Stomach (tissue), 19 donors: Measurements from ENCODE around the gene C19orf25. TPM values are rescaled to one million over a fixed set of nuclear protein-coding genes. Genes with fewer than 3 reads are reported as not detected.
A peak's percentile ranks its signal among the peaks of the same experiment; 100 is the strongest.

ENCODE experiments used
- DNase-seq, 2 donors: peaks; one replicate each; pipeline versions ENCODE4 v3.0.0 to v3.0.0-alpha.2; 2013 to 2019
- H3K27ac ChIP-seq, 5 donors: fragments of 200-600 bp in 4 of 5; sonication (generic) in 4 of 5; one replicate each; pipeline ENCODE4 v1.5.1; 2013 to 2019; ENCODE audit warnings: mild to moderate bottlenecking in 1 of 5, moderate library complexity in 1 of 5
- H3K27me3 ChIP-seq, 3 donors: fragments of 200-600 bp; sonication (generic); one replicate each; pipeline ENCODE4 v1.5.1; 2017 to 2019; ENCODE audit warnings: mixed run types in 1 of 3
- H3K36me3 ChIP-seq, 4 donors: fragments of 200-600 bp; sonication (generic); 1 replicate in 3 of 4; 2 replicates in 1 of 4; pipeline ENCODE4 v1.5.1; 2016 to 2019
- H3K4me1 ChIP-seq, 4 donors: fragments of 200-600 bp; sonication (generic); one replicate each; pipeline ENCODE4 v1.5.1; 2016 to 2019
- H3K4me3 ChIP-seq, 4 donors: fragments of 200-600 bp; sonication (generic) in 3 of 4; one replicate each; pipeline ENCODE4 v1.5.1; 2016 to 2019; ENCODE audit warnings: mild to moderate bottlenecking in 1 of 4
- H3K9me3 ChIP-seq, 4 donors: fragments of 200-600 bp; sonication (generic); one replicate each; pipeline ENCODE4 v1.5.1; 2016 to 2019
- EP300 ChIP-seq: sonication (generic); formaldehyde crosslinking; IDR thresholded peaks from one replicate; pipeline ENCODE4 v1.6.1; 2017; ENCODE audit warnings: antibody characterized with exemption
- POLR2A ChIP-seq, 4 donors: fragments of 450-650 bp; IDR thresholded peaks; one replicate each; pipeline ENCODE4 v1.6.1; 2016; ENCODE audit warnings: antibody characterized with exemption in 4 of 4, control low read depth in 2 of 4, mild to moderate bottlenecking in 1 of 4, moderate library complexity in 1 of 4
- POLR2AphosphoS5 ChIP-seq, 3 donors: sonication (generic); formaldehyde crosslinking; IDR thresholded peaks; one replicate each; pipeline ENCODE4 v1.6.1; 2016; ENCODE audit warnings: antibody characterized with exemption in 3 of 3
- WGBS, 5 donors: extraction: QIAGEN DNeasy Blood & Tissue Kit in 3 of 5; methylation state at CpG; one replicate each; pipeline versions ENCODE4 v1.1.5 to v1.1.7; 2013 to 2018; 5-methylcytosine and 5-hydroxymethylcytosine counted together
- intact Hi-C: fragments of 100-400 bp; cut with DNase I; formaldehyde crosslinking; loops from one replicate; pipeline ENCODE4 v1.15.1; 2023; ENCODE audit warnings: low total_unique reads
- long read RNA-seq, 10 donors: transcript quantifications; one replicate each; lab custom pipeline, GENCODE V29; 2026
- polyA plus RNA-seq, 3 donors: library from polyadenylated mRNA; stranded (reverse); fragments of 200-250 nt; gene quantifications; one replicate each; pipeline ENCODE4 v1.2.3, GENCODE V29; 2013
- total RNA-seq, 5 donors: library from RNA; depleted of rRNA; stranded (reverse); fragments of >200 nt; gene quantifications; one replicate each; pipeline versions ENCODE4 v1.1.0 to v1.2.3, GENCODE V29; 2014 to 2016
- TF ChIP-seq, protein P1 (sequence below), 7 experiments: fragments of 450-650 bp in 4 of 7; fragments of 200-600 bp in 3 of 7; sonication (generic) in 3 of 7; IDR thresholded peaks; one replicate each; pipeline ENCODE4 v1.5.1; 2016 to 2019; ENCODE audit warnings: antibody characterized with exemption in 7 of 7, control low read depth in 2 of 7, mild to moderate bottlenecking in 1 of 7
- donor health status: healthy with polysubstance abuse.
- donor health status: Bipolar disorder and iron deficiency.
- donor health status: healthy.

The C19orf25 gene
- total RNA-seq: 10 to 100 TPM in 4 of 5 donors, 1 to 10 TPM in 1; 5.4 to 84.3 (median 21.3) TPM
- 10 to 100 TPM; 25.4 to 34.9 (median 32.7) TPM for polyA plus RNA-seq
- long read RNA-seq, donor 1, partial matches to known transcripts: 0 of 6 reads
- long read RNA-seq, donor 1, other reads (novel, unspliced or antisense): 0 of 6 reads
- long read RNA-seq, donor 2, partial matches to known transcripts: 0 of 8 reads
- long read RNA-seq, donor 2, other reads (novel, unspliced or antisense): 0 of 8 reads
- long read RNA-seq, donor 3, transcript C19orf25-211 (1 exons, 2,314 nt): major isoform, 5 of 19 reads
- long read RNA-seq, donor 3, partial matches to known transcripts: 6 of 19 reads
- long read RNA-seq, donor 3, other reads (novel, unspliced or antisense): 0 of 19 reads
- long read RNA-seq, donor 4: 0 reads
- long read RNA-seq, donor 5, transcript C19orf25-203 (3 exons, 1,837 nt): major isoform, 9 of 17 reads
- long read RNA-seq, donor 5, partial matches to known transcripts: 0 of 17 reads
- long read RNA-seq, donor 5, other reads (novel, unspliced or antisense): 0 of 17 reads
- long read RNA-seq, donor 6, transcript C19orf25-211 (1 exons, 2,314 nt): minor isoform, 8 of 29 reads
- long read RNA-seq, donor 6, transcript C19orf25-203 (3 exons, 1,837 nt): major isoform, 15 of 29 reads
- long read RNA-seq, donor 6, partial matches to known transcripts: 0 of 29 reads
- long read RNA-seq, donor 6, other reads (novel, unspliced or antisense): 0 of 29 reads
- long read RNA-seq, donor 7, transcript C19orf25-203 (3 exons, 1,837 nt): major isoform, 11 of 17 reads
- long read RNA-seq, donor 7, partial matches to known transcripts: 0 of 17 reads
- long read RNA-seq, donor 7, other reads (novel, unspliced or antisense): 0 of 17 reads
- long read RNA-seq, donor 8, transcript C19orf25-203 (3 exons, 1,837 nt): major isoform, 9 of 15 reads
- long read RNA-seq, donor 8, partial matches to known transcripts: 0 of 15 reads
- long read RNA-seq, donor 8, other reads (novel, unspliced or antisense): 0 of 15 reads
- long read RNA-seq, donor 9, transcript C19orf25-211 (1 exons, 2,314 nt): minor isoform, 7 of 19 reads
- long read RNA-seq, donor 9, transcript C19orf25-203 (3 exons, 1,837 nt): major isoform, 10 of 19 reads
- long read RNA-seq, donor 9, partial matches to known transcripts: 0 of 19 reads
- long read RNA-seq, donor 9, other reads (novel, unspliced or antisense): 0 of 19 reads
- long read RNA-seq, donor 10, transcript C19orf25-203 (3 exons, 1,837 nt): major isoform, 6 of 10 reads
- long read RNA-seq, donor 10, partial matches to known transcripts: 0 of 10 reads
- long read RNA-seq, donor 10, other reads (novel, unspliced or antisense): 0 of 10 reads

DNA sequence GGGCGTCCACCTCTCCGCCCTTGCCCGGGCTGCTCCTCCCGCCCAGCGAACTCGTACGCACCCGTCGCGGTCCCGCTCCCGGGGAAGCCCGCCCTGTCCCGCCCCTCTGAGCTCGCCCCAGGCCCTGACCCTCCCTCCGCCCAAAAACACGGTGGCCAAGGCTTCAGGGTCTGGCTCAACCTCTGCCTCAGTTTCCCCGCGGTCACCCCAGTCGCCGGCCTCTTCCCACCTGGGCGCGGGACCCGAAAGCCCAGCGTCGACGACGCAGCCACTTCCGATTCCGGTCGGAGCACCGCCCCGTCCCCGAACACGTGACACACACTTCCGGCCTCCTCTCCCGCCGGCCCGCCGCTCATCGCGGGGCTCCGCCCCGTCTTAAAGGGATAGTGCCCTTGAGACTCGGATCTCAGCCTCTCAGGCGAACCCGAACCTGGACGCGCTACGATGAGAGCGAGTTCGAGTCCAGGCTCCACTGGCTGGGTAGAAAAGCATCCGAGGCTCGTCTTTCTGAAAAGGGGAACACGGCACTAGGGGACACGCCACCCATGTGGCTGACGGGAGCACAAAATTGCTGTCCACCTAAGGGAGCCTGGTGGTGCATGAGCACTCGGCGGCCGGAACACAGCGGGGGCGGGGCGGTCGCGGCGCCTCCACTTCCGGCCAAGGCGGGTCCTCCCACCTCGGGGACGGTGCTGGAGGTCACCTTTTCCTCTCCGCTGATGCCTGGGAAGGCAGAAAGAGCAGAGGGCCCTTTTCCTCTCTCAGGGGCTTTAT lies at the start of gene C19orf25:
C19orf25 (minus strand) TSS at position 282 of the 774 bp plus-strand sequence. CDS start 312 bp downstream, outside the sequence.
- WGBS, 5 donors: 0 to 1% (median 0%) methylated on average over 24 to 71 of the region's 71 CpGs
- Histone ChIP-seq H3K4me1 (peaks cover 20 to 33% (median 28%) of the 10 kb centered on the region in 4 donors), H3K36me3 (peaks cover 0 to 32% (median 27%) of the 10 kb centered on the region in 4 donors), H3K27ac (peak within 1 kb of the TSS; percentile 79 to 89 (median 82)), H3K27me3 (peaks cover 0 to 23% (median 1%) of the 10 kb centered on the region in 3 donors), H3K4me3 (peak within 1 kb of the TSS; percentile 85 to 99 (median 94)), H3K9me3 (no peaks in the 10 kb centered on the region)
- DNase-seq: peak; percentile 95 to 97
- intact Hi-C loops: no loop called here
- TF ChIP-seq, protein P1, sequence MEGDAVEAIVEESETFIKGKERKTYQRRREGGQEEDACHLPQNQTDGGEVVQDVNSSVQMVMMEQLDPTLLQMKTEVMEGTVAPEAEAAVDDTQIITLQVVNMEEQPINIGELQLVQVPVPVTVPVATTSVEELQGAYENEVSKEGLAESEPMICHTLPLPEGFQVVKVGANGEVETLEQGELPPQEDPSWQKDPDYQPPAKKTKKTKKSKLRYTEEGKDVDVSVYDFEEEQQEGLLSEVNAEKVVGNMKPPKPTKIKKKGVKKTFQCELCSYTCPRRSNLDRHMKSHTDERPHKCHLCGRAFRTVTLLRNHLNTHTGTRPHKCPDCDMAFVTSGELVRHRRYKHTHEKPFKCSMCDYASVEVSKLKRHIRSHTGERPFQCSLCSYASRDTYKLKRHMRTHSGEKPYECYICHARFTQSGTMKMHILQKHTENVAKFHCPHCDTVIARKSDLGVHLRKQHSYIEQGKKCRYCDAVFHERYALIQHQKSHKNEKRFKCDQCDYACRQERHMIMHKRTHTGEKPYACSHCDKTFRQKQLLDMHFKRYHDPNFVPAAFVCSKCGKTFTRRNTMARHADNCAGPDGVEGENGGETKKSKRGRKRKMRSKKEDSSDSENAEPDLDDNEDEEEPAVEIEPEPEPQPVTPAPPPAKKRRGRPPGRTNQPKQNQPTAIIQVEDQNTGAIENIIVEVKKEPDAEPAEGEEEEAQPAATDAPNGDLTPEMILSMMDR (IDR thresholded peaks at IDR 0.05): no peak
- TF ChIP-seq EP300 (no peak), POLR2A (IDR thresholded peaks at IDR 0.05) (no peak), POLR2AphosphoS5 (IDR thresholded peaks at IDR 0.05) (peak; percentile 81 to 97 (median 81))

DNA sequence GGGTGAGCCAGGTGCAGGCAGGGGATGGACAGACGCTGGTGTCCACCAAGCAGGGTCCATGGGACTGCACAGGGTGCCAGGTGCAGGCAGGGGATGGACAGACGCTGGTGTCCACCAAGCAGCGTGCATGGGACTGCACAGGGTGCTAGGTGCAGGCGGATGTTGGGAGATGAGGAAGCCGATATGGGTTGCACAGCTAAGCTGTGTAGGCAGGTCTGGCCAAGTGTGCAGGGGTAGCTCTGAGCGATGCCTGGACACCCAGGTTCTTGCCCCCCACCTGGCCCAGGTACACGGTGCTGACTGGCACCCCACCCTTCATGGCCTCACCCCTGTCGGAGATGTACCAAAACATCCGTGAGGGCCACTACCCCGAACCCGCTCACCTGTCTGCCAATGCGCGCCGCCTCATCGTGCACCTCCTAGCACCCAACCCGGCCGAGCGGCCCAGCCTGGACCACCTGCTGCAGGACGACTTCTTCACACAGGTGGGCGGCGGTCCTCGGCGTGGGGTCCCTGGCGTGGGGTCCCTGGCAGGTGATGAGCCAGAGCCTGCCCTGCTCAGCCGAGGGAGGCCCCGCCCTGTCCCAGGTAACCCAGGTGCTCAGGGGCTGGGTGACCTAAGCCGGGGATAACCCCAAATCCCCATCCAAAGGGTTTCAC lies 48.8 kb upstream of the C19orf25 start:
- no peak for DNase-seq
- Histone ChIP-seq H3K9me3 (no peaks in the 10 kb centered on the region), H3K4me3 (no peak overlapping the region), H3K36me3 (no peaks in the 10 kb centered on the region), H3K27me3 (peaks cover 7 to 97% (median 68%) of the 10 kb centered on the region in 3 donors), H3K4me1 (peaks cover 0 to 15% (median 10%) of the 10 kb centered on the region in 4 donors), H3K27ac (no peak overlapping the region)
- intact Hi-C loops: no loop called here
- TF ChIP-seq POLR2AphosphoS5 (IDR thresholded peaks at IDR 0.05) (no peak), EP300 (no peak), POLR2A (IDR thresholded peaks at IDR 0.05) (no peak)
- TF ChIP-seq, protein P1 (IDR thresholded peaks at IDR 0.05): no peak
- 65 to 77% (median 72%) methylated on average over 17 to 27 of the region's 27 CpGs for WGBS, 5 donors

DNA sequence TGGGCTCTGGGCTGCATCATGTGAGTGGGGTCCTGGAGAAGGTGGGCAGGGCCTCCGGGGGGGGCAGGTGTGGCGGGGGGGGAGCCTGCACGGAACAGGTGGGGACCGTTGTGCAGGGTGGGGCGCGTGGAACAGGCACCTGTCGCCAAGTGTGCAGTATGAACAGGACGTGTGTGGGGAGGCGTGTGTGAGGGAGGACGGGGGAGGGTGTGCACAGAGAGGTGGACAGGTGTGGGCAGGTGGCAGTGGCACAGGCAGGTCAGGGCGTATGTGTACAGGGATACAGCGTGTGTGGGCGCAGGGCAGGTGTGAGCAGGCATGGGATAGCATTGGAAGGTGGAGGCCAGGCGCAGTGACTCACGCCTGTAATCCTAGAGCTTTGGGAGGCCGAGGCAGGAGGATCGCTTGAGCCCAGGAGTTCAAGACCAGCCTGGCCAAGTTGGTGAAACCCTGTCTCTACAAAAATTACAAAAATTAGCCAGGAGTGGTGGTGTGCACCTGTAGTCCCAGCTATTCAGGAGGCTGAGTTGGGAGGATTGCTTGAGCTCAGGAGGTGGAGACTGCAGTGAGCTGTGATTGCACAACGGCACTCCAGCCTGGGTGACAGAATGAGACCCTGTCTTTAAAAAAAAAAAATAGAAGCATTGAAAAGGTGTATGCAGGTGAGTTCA lies 48.1 kb upstream of the C19orf25 start:
- Histone ChIP-seq H3K9me3 (no peaks in the 10 kb centered on the region), H3K27me3 (peaks cover 7 to 96% (median 69%) of the 10 kb centered on the region in 3 donors), H3K4me1 (peaks cover 0 to 15% (median 10%) of the 10 kb centered on the region in 4 donors), H3K36me3 (no peaks in the 10 kb centered on the region), H3K4me3 (no peak overlapping the region), H3K27ac (no peak overlapping the region)
- 62 to 70% (median 68%) methylated on average over 18 of the region's 18 CpGs for WGBS, 5 donors
- no peak for DNase-seq
- intact Hi-C loops: no loop called here
- no peak for TF ChIP-seq EP300
- no peak for TF ChIP-seq POLR2A (IDR thresholded peaks at IDR 0.05)
- no peak for TF ChIP-seq POLR2AphosphoS5 (IDR thresholded peaks at IDR 0.05)
- TF ChIP-seq, protein P1 (IDR thresholded peaks at IDR 0.05): no peak
